Measurements from ENCODE around the gene MARCHF10.
"Not testable (repeated sequence)": the region's sequence is repeated elsewhere in the genome, so short reads cannot be mapped to it uniquely, and the experiment has no call there.

The MARCHF10 gene, protein sequence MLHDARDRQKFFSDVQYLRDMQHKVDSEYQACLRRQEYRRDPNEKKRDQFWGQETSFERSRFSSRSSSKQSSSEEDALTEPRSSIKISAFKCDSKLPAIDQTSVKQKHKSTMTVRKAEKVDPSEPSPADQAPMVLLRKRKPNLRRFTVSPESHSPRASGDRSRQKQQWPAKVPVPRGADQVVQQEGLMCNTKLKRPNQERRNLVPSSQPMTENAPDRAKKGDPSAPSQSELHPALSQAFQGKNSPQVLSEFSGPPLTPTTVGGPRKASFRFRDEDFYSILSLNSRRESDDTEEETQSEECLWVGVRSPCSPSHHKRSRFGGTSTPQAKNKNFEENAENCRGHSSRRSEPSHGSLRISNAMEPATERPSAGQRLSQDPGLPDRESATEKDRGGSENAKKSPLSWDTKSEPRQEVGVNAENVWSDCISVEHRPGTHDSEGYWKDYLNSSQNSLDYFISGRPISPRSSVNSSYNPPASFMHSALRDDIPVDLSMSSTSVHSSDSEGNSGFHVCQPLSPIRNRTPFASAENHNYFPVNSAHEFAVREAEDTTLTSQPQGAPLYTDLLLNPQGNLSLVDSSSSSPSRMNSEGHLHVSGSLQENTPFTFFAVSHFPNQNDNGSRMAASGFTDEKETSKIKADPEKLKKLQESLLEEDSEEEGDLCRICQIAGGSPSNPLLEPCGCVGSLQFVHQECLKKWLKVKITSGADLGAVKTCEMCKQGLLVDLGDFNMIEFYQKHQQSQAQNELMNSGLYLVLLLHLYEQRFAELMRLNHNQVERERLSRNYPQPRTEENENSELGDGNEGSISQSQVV

DNA sequence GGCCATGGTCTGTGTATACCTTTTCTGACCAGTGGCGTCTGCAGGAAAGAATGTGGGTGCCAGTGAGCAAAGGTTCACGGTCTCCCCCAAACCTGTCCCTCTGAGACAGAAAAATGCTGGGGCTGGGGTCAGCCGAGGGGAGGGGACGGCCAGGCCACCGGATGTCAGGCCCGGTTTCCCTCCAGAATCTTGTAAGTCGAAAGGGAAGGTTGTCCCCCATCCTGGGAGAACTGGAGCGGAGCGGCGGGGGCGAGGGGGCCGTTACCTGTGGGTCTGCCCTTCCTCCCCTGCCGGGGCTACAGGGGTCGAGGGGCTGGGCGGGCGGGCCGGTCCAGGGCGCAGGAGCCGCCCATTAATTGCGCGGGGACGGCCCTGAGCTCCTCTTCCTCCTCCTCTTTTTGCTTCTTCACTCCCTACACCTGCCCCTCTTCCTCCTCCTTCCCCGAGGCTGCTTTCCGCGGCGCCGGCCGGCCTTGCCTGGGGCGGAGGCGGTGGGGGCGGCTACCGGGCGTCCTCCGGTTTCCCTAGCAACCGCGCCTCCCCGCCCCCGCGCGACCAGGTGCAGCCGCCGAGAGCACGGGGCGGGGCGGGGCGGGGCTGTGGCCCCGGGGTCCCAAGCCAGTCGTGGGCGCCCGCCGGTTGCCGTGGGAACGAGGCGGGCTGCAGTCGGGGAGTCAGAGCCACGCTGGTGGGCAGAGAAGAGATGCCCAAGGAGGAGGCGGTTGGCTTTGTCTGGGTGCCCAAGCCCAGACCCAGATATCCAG lies at the start of gene MARCHF10:
MARCHF10 (minus strand) TSS at position 503 of the 764 bp plus-strand sequence. CDS start 6,579 bp downstream, outside the sequence.
- peak in 1 of 3 experiments; percentile 18 for DNase-seq (ENCODE audit: low read depth in 2 of 3, low spot score in 2 of 3)

DNA sequence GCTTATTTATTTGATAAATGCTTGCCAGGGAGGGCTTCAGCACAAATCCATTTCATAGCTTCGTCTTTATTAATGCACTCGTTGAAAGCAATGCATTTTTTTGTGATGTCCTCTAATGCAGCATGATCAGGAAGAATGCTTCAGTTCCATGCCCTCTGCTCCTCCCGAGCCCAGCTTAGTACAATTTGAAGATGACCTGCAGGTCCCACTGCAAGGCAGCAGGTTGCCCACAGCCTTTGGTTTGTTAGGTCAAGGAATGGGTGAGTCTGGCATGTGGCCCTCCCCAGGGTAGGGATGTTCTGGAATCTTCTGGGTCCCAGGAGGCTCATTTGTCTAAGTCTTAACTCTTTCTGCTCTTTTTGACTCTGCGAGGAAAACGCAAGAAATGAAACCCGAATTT lies 49.4 kb upstream of the MARCHF10 start:
- no peak for DNase-seq (ENCODE audit: low read depth in 2 of 3, low spot score in 2 of 3)

DNA sequence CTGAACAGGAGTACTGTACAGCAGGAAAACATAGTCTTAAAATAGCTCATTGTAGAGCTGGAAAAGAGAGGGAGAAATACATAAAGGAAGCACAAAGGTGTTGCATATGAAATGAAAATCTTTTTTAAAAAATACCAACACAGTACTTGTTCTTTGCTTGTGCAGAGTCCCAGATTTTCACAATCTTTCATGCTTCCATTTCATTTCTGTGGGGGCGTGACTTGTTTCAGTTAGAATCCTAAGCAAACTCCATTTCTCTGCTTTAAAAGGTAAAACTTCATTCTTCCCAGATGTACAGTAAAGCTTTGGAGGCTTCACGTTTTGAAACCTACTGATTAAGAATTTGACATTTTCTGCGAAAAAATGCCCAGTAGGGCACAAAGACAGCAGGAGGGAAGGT lies 48.5 kb upstream of the MARCHF10 start:
- no peak for DNase-seq (ENCODE audit: low read depth in 2 of 3, low spot score in 2 of 3)

DNA sequence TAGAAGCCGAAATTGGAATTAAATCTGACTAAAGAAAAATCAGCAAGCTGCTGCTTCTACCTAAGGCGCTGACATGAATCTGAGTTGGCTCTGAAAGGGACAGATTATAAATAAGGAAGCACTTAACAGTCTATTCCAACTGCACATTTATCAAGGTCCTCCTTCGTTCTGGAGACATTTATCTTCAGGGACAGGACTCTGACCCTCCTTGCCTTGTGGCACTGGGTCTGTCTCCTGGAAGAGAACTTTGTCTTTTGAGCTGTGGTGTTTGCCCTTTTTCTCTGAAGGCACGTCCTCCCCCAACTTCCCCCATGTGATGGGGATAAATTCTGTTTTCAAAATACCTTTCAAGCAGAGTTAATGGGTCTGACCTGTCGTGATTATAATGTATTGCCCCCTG lies 47.0 kb upstream of the MARCHF10 start:
- DNase-seq (ENCODE audit: low read depth in 2 of 3, low spot score in 2 of 3) = no peak

DNA sequence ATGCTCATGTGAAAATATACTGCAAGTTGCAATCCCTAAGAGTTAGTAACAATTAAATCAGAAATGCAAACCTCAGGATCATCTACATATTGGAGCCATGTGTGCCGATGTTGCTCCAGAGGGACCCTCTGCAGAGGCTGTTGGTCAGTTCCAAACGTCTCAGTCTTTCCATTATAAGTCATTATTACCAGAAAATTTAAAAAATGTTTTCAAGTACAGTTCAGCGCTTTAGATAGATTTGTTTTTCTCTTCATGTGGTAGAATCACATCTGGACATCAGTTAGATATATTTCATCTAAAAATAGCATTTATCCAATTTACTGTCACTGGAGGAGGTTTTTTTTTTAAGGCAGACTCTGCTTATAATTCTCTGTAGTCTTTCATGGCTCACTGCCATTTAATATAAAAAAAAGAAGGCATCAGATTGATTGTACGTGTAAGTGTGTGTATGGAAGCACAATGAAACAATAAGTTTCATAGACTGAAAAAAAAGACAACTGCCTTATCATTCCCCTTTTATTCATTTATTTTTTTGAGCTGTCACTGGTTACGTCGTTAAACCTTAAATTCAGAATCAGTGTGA lies 46.1 kb upstream of the MARCHF10 start:
- no peak for DNase-seq (ENCODE audit: low read depth in 2 of 3, low spot score in 2 of 3)

DNA sequence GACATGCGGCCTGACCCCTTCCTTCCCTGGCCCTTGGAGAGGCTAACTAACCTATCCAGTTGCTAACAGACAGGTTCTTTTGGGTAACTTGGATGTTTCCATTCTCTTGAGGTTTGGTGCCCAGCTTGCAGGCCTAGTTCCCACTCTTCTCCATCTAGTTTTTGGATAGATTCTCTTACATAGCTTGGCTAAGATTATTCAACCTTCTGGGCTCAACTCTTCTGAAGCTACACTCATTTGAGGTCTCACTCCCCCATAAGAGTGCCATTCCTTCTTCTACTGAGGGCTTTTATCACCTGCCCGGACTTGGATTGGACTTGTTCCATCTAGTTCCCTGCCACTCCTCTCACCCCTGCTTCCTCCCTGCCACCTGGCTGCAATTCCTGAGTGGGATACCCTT lies 44.1 kb upstream of the MARCHF10 start:
- DNase-seq (ENCODE audit: low read depth in 2 of 3, low spot score in 2 of 3) = no peak

DNA sequence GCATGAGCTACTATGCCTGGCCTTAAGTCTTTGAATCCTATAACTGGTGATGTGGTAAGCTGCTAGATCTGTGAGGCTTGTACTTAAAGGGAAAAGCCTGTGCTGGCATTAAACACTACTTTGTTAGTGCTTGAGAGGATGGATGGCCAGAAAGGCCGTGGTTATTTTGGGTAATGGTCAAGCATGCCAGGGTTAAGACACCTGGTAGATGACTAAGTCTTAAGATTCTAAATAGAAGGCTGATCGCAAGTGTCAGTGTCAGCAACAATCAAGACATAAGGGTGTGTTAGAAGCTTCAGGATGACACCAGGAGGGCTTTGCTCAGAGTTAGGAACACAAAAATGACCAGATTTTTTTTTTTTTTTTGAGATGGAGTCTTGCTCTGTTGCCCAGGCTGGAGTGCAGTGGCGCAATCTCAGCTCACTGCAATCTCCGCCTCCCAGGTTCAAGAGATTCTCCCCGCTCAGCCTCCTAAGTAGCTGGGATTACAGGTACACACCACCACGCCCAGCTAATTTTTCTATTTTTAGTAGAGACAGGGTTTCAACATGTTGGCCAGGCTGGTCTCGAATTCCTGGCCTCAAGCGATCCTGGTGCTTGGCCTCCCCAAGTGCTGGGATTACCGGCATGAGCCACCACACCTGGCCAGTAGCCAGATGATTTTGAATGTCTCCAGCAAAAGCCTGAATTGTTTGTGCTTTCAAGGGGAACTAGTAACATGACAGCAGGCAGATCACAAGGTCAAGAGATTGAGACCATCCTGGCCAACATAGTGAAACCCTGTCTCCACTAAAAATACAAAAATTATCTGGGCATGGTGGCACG lies 41.7 kb upstream of the MARCHF10 start:
- not testable (repeated sequence) for DNase-seq (ENCODE audit: low read depth in 2 of 3, low spot score in 2 of 3)

DNA sequence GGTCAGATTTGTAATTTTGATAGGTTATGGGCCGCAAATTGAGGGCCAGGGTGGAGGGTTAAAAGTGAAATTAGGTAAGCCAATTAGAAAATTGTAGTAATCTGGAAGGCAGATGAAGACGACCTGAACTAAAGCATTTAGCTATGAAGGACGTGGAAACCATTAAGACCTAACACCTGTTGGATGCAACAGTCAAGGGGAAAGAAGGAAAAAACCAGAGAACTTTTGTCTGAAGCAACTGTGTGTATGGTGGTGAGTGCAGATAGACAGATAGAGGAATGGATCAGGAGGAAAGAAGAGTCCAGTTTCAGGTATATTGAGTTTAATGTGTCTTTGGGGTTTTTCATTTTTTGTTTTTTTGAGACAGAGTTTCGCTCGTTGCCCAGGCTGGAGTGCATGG lies 40.2 kb upstream of the MARCHF10 start:
- no peak for DNase-seq (ENCODE audit: low read depth in 2 of 3, low spot score in 2 of 3)

DNA sequence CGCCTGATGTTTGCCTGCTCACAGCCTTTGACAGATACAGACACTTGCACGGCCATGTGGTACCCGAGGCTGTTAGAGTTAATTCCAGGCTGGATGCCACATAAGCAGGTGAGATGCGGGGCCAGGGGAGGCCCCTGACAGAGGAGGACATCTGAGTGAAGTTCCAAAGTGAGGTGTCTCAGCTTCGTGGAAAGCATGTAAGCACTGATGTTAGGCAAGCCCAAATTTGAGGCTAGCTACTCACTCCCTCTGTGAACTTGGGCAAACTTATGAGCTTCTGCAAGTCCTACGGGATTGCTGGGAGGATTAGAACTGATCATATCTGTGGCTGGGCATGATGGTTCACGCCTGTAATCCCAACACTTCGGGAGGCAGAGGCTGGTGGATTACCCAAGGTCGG lies 39.3 kb upstream of the MARCHF10 start:
- no peak for DNase-seq (ENCODE audit: low read depth in 2 of 3, low spot score in 2 of 3)

DNA sequence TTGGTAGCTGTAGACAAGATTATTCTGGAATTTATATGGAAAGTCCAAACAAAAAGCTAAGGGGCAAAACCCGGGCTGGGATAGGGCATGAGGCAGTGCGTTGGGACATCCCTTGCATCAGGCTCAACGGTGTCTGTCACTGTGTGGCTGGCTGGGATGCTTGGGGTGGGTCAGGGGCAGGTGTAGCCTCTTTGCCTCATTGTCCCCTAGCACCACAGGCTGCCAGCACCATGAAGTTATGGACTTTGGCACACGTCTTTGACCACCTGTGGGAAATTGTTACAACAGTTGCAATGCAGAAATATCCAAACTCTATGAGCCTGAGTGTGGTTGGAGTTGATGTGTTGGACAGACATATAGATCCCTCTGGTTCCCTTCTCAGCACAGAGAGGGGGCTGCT lies 32.8 kb upstream of the MARCHF10 start:
- no peak for DNase-seq (ENCODE audit: low read depth in 2 of 3, low spot score in 2 of 3)

DNA sequence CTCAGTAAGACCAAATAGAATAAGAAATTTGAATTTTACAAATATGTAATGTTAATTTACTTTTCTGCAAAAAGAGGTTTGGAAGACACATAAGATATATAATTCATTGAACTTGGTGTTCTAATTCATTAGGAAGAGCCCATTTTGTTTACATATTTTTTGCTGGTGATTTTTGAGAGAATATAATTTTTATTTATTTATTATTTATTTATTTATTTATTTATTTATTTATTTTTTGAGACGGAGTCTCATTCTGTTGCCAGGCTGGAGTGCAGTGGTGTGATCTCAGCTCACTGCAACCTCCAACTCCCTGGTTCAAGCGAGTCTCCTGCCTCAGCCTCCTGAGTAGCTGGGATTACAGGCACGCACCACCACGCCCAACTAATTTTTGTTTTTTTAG lies 25.7 kb upstream of the MARCHF10 start:
- DNase-seq (ENCODE audit: low read depth in 2 of 3, low spot score in 2 of 3) = not testable (repeated sequence)

DNA sequence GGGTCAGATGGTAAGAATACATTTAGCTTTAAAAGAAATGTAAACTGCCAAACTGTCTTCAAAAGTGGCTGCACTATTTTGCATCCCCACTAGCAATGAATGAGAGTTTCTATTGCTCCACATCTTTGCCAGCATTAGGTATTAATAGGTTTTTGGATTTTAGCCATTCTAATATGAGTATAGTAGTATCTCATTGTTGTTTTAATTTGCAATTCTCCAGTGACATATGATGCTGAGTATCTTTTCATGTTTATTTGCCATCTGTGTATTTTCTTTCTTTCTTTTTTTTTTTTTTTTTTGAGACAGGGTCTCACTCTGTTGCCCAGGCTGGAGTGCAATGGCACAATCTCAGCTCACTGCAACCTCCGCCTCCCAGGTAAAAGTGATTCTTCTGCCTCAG lies 24.3 kb upstream of the MARCHF10 start:
- no peak for DNase-seq (ENCODE audit: low read depth in 2 of 3, low spot score in 2 of 3)

DNA sequence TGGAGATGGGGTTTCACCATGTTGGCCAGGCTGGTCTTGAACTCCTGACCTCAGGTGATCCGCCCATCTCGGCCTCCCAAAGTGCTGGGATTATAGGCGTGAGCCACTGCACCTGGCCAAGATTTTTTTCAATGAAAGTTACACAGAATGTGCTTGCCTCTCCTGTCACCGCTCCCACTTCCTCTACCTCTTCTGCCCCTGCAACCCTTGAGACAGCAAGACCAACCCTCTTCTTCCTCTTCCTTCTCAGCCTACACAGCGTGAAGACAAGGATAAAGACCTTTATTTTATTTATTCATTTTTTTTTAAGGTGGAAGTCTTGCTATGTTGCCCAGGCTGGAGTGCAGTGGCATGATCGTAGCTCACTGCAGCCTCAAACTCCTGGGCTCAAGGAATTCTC lies 23.0 kb upstream of the MARCHF10 start:
- not testable (repeated sequence) for DNase-seq (ENCODE audit: low read depth in 2 of 3, low spot score in 2 of 3)

DNA sequence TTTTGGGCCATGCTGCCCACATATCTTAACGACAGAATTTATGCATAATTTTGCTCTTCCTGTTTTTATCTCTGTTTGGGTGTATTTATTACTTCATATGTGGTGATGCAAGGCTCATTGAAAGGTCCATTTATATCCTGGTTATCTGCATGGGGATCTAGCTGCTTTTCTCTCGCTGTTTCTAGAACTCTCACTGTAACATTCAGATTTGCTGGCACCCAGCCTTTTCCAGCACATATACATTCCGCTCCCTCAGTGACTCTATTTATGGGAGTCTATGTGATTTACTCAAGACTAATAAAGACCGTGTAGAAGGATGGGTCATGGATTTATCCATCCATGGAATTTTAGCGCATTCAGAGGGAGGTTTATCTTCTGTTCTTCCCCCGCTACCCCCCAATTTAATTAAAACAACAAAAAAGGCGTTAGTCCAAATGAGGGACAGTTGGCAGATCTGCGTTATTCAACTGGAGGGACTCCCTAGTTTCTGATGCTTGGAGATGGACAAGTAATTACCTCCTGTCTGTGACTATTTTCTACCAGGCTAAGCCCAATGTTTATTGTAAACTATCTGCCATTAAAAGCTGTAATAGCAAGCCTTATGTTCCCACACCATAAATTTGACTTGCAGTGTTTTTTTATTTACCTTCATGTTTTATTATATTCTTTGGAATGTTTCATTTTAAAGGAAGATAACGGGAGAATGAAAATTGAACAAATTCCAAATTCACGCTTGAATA lies 19.8 kb upstream of the MARCHF10 start:
- DNase-seq (ENCODE audit: low read depth in 2 of 3, low spot score in 2 of 3) = no peak

DNA sequence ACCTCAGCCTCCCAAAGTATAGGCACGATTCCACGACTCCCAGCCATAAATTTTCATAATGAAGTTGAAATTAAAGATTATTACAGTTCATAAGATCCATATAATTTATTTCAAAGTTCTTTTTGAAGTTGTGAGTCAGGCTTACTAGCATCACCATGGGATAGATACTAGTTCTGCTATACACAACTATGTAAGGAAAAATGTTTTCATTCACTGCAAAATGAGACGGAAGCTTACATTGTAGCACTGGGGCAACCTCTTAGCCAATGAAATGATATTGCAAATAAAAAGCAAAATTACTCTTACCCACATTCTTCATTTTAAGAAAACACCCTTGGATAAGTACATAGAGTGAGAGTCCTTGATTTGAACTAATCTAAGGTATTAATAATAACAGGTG lies 18.8 kb upstream of the MARCHF10 start:
- DNase-seq (ENCODE audit: low read depth in 2 of 3, low spot score in 2 of 3) = no peak

DNA sequence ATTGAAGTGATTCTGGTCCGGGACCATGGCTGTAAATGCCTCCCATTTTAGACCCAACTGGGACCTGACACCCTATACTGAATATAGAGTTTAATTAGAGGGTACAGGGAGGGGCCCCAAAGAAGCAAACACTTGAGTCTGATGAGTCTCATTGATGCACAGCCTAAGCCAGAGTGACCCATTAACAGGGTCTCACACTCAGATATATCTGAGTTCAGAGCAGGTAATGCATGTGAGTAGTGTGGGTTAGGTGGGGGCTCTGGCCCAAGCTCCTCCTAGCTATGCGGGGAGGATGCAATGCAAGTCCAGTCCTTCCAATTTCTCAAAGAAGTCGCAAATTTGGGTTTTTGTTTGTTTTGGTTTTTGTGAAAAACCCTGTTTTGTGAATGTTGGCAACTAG lies 17.1 kb upstream of the MARCHF10 start:
- DNase-seq (ENCODE audit: low read depth in 2 of 3, low spot score in 2 of 3) = no peak

DNA sequence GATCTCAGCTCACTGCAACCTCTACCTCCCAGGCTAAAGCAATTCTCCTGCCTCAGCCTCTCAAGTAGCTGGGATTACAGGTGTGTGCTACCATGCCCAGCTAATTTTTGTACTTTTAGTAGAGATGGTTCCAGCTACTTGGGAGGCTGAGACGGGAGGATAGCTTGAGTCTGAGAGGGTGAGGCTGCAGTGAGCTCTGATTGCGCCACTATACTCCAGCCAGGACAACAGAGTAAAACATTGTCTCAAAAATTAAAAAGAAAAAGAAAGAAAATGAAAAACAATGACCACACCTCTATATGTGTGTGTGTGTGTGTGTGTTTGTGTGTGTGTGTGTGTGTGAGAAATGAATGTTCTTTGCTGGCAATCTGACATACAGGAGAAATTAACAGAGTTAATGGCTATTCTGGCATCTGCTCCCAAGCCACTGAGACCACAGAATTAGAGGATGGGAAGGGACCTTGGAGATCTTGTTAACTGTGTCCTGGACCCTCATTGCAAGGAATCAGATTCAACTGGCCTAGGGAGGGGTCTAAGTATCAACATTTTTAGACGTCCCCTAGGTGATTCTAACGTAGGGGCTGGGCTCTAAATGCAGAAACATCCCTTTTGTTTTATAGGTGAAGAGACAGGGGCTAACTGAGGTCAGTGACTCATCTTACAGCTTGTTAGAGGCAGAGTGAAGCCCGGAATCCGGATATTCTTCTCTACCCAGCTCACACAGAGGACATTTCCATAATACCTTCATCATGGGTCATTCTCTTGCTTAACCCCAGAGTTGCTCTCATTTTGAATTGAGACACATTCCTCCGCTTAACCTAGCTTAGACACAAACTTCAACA lies 16.4 kb upstream of the MARCHF10 start:
- no peak for DNase-seq (ENCODE audit: low read depth in 2 of 3, low spot score in 2 of 3)

DNA sequence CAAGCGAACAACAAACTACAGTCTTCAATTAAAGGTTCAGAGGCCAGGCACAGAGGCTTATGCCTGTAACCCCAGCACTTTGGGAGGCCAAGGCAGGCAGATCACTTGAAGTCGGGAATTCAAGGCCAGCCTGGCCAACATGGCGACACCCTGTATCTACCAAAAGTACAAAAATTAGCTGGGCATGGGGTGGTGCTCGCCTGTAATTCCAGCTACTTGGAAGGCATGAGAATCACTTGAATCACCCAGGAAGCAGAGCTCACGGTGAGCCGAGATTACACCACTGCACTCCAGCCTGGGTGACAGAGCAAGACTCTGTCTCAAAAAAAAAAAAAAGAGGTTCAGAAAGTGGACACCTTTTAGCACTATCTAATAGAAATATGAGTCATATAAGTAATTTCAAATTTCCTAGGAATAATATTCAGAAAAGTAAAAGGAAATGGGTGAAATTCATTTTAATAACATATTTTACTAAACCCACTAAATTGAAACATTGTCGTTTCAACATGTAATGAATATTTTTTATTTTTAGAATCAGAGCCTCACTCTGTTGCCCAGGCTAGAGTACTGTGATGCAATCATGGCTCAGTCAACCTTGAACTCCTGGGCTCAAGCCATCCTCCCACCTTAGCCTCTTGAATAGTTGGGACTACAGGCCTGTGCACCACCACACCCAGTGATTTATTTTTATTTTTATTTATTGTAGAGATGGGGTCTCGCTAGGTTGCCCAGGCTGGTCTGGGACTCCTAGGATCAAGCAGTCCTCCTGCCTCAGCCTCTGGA lies 15.2 kb upstream of the MARCHF10 start:
- DNase-seq (ENCODE audit: low read depth in 2 of 3, low spot score in 2 of 3) = no peak
